HG03354 (cell line): Measurements from ENCODE around the gene TREML2.

Experiments used
- ATAC-seq: cut with Tn5 transposase; IDR thresholded peaks from one replicate; pipeline ENCODE4 v1.9.1; 2021; ENCODE audit warnings: mild to moderate bottlenecking; ENCODE audit not compliant: unreplicated experiment, poor library complexity, severe bottlenecking

TREML2 gene

GRCh38 chr6:41156001-41156400 lies 44.9 kb downstream of the TREML2 start:
- ATAC-seq, result no peak

- no peak for ATAC-seq
These were observed 45.7 kb downstream of the TREML2 start for GRCh38 chr6:41155132-41155805.

GRCh38 chr6:41153992-41154625 lies 46.8 kb downstream of the TREML2 start, which contains the start of gene TREML1:
Gene TREML1, minus strand, starts transcription at chr6:41154347. Its CDS starts 59 bp downstream, at chr6:41154288.
- no peak for ATAC-seq

- ATAC-seq, result no peak
These were observed 47.5 kb downstream of the TREML2 start for GRCh38 chr6:41153451-41153850.

GRCh38 chr6:41150671-41151070 lies 50.3 kb downstream of the TREML2 start:
- no peak for ATAC-seq

GRCh38 chr6:41147917-41148316 lies 53.0 kb downstream of the TREML2 start:
- ATAC-seq, result no peak
